Glomerular visceral epithelial cell (primary cell): ENCODE measurements around the gene MARK3.

ENCODE experiments used
- DNase-seq: peaks from one replicate; pipeline ENCODE4 v3.0.0-alpha.2; 2016; ENCODE audit errors: extremely low spot score

Gene MARK3

DNA sequence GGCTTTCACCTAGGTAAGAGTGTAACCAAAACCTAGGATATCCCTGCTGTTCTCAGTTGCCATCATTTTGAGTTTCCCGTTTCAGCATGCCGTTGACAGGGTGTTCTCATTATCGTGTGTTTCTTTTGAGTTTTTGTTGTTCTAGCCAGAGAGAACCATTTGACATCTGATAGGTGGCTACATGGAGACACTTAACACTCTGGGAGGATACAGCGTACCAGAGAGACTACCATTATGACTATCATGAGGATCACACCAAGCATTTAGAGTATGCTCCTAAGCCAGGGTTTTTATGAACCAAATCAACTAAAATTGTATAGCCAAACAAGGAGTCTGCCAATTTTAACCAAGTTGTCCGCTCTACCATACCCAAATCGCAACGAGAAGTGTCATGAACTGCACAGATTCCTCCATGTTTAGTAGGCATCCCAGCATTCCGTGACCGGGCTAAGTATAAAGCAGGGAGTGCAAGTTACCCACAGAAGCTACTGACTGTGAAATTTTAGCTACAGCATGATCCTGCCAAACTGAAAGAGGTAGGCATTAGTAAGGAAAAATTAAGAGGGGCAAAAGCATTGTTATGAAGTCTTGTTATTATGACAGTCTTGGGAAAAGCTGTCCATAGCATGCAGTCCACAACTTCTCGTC lies 48.8 kb downstream of the MARK3 start:
- DNase-seq, result no peak

DNA sequence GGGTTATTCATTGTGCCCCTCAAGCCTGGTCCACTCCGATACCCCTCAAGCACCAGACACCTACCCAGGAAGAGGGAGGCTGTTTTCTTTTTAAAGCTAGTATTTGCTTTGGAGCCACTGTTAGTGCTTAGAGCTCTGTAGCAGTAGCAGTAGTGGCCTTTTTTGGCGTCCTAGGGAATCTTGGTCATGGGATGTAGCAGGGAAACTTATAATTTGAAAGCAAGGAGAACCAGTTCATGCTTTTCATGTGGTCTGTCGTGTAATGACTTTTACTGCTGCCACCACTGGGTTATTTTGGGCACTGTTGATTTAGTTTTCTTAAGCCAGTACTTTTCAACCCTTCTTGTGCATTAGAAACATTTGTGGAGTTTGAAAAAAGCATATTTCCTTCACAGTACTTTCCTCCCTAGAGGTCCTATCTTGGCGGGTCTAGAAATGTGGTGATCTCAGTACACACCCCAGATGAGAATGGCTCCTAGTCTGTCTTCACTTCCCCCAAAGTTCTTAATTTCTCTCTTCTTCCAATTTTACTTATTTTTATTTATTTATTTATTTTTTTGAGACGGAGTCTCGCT lies 49.7 kb downstream of the MARK3 start:
- no peak for DNase-seq

DNA sequence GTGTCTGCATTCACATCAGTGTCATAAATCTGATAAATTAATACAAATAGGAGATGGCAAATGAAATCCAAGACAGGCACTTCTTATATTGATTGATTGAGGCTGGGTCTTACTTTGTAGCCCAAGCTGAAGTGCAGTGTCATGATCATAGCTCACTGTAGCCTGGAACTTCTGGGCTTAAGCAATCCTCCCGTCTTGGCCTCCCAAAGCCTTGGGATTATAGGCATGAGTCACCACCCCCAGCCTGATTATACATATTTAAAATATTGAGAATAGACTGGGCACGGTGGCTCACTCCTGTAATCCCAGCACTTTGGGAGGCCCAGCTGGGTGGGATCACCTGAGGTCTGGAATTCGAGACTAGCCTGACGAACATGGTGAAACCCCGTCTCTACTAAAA lies 51.3 kb downstream of the MARK3 start:
- no peak for DNase-seq

DNA sequence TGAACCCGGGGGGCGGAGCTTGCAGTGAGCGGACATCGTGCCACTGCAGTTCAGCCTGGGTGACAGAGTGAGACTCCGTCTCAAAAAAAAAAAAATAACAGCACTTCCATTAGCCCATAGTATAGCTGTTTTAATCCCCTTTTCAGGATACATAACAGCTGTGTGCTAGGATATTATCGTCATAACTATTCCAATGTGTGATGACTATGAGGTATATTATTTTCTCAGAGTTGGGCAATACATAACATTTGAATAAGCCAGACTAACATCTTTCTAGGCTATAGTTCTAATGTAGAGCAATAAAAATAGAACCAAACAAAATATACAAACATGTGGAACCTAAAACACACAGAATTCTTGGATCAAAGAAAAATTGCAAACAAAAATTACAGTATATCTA lies 57.1 kb downstream of the MARK3 start:
- DNase-seq, result no peak

DNA sequence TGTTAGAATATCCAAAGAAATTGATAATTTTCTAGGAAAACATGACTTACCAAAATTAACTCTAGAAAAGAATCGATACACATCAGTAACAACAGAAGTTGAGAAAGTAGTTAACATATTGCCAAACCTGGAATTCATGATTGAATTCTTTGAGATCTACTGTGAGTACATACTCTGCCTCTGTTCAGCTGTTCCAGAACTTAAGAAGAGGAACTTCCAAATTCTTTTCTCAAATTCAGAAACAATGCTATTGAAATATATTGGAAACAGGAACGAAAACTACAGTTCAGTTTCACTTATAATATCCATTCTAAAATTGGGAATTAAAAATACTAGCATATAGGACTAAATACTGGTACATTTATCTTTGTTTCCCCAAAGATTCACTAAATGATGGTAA lies 57.9 kb downstream of the MARK3 start:
- DNase-seq, result no peak

DNA sequence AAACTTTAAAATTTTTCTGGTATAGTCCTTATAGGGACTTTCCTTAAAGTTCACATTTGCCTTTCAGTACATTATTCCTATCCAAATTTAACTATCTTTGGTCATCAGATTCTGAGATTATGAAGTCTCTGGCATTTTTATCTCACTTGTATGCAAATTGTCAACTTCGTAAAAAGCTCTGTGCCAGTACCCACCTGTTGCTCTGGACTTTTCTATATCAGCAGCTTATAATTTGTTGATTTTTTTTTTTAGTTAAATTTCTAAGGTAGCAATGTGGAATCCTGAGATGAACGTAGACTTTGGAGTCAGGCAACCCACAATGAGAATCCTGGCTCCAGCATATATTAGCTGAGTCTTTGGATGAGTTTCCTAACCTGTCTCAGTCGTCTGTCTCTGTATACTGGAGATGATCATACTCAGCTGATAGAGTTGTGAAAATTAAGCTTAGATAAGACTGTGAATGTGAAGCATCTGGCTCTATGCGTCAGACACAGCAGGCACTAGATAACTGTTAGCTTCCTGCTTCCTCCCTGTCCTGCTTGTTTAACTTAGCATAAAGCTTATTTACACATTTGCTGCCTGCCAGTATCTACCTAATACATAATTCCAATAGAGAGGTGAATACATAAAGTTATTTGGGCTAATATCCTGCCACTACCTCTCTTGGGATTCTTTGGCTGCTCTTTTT lies 59.8 kb downstream of the MARK3 start:
- DNase-seq, result no peak

DNA sequence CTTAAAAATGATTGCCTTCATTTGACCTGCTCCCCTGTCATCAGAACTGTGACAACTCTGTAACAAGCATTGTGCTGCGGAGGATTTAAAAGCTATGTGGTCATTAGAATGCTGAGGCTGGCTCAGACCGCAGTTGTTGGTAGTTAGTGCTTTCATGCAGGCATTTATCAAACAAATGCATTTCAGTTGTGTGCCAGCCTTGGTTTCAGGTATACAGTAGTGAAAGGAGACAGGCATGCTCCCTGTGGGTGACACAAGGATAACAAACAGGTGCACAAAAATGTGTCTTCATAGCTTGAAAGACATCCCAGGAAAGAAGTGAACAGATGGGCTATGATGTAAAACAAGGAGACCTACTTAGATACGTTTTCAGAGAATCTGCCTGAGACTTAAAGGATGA lies 60.6 kb downstream of the MARK3 start:
- no peak for DNase-seq

DNA sequence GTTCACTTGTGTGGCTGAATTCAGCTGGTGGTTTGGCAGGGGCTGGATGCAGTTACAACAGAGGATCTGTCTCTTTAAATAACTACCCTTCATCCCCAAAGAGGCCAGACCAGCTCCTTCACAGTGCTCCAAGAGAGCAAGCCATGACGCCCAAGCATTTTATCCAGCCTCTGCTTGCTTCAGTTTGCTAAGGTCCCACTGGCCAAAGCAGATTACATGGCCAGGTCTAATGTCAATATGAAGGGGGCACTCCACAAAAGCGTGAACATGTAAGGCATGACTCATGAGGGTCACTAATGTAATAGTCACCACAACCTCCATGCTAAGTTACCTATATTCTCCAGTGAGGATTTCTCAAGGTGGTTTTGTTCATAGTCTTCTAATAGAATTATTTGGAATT lies 62.9 kb downstream of the MARK3 start:
- peak; percentile 16 for DNase-seq

DNA sequence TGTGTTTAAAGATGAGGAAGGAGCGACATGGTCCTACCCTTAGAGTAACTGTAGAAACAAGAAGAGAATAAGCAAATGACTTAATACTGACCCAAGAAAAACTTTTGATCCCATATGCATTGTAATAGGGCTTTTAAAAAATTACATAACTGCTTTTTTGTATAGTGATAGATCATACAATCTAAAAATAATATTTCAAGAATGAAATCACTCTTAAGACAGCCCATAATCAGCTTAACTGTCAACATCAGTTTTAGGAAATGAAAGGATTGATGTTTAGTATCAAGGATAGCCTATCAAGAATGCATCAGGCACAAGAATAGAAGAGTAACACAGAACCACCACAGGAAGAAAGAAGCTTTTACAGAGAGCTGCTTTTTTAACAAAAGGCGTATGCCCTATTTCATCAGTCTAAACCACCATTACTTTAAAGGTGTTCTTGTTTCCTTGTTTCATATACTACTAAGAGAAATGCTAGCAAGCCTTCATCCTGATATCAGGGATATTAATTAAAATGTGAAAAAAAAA lies 64.5 kb downstream of the MARK3 start:
- DNase-seq, result no peak

DNA sequence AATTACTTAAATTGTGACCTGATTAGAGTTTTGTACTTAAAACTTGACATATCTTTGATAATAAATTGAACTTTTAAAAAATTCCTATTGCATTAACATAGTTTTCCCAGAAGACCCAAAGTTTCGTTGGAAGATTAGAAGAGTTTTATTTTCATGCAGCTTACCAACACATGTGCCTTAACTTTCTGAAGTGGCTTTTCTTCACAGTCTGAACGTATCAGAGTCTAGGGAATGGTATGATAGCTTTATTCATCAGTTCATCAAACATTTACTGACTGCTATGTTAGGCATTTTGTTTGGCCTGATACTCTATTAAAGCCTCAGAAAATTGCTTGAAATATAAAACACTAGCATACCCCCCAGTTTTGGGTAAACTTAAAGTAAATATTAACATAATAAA lies 65.2 kb downstream of the MARK3 start:
- no peak for DNase-seq

DNA sequence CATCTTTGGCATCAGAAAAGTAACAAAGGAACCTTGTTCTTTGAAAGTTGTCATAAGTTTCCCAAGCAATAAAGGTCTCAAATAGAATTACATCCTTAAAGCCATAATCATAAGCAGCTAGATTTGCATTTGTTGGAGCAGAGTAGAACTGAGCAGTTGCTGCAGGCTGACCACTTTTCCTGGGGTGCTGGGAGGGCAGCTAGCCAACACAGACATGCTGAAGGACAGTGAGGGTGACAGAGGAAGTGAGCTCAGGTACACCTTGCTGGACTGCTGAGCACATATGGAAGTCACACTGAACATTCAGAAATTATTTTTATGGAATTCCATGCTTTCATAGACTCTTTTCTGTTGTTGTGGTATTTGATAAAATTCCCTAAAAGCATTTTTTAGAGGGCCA lies 66.2 kb downstream of the MARK3 start:
- DNase-seq, result no peak

DNA sequence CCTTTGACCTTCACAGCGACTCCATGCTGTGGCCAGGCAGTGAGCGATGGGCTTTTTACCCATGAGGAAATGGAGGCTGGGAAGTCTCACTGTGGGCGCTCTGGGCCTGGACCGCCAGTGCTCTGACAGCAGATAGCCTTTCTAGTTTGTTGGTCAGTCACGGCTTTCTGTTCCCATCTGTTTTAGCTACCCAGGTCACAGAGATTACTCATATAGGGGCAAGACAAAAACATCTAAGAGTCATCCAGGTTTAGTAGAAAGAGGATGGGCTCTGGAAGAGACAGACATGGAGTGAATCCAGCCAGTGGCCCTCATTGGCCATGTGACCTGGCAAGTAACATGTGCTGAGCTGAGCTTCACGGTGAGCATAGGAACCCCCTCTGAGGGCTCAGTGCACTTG lies 68.6 kb downstream of the MARK3 start:
- DNase-seq, result no peak

DNA sequence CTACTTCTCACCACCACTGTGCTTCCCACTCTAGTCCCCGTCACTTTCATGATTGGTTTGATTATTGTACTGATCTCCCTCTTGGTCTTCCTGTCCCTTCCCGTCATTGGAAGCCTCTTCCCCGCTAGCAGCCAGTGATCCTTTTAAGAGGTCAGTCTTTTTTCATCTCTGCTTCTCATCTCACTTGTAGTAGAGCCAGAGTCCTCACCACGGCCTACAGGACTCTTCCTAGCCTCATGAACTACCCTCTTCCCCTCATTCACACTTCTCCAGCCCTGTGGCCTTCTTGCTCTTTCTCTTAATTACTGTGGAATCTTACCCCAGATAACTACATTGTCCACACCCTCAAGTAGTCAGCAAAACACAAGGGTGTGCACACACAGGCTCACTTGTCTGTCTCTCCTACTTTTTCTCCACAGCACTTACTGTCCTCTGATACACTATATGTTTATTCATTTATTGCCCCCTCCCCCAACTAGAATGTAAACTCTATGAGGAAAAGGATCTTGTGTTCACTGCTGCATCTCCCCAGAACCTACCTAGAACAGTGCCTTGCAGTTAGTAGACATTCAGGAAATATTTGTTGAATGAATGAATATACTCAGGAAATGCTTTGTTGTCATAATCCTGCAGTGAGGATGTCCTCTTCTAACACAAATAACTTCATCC lies 71.1 kb downstream of the MARK3 start:
- DNase-seq, result no peak

DNA sequence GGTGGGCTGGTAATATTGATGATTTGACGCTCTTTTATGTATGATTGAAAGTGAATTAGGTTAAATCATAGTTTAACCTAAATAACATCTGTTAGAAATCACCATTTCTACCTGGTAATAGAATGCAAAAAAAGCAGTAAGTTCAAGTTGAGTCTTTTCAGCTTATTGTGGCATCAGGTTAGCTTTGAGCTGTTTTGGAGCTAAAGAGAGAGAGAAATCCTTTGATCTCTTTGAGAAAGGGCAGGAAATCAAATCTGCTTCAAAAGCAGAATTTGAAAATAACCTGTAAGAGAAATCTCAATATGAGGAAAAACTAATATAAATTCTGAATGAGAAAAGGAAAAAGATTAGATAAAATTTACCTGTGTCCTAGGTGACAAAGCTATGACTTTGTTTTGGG lies 75.2 kb downstream of the MARK3 start:
- no peak for DNase-seq

DNA sequence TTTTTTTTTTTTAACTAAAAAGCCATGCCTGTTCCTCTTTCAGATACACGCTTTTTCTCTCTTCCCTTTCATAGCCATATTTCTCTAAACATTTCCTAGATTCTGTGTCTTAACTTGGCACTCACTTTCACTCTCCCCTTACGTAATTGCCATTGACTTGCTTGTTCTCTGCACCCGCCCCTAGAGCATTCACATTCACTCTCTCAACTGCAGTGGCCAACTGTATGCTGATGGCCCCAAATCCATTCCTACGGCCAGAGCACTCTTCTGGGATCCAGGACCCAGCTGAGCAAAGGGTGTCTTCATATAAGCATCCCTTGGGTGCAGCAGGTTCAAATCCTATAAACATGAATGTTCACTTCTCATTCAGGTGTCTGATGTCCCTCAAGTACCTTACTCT lies 77.9 kb downstream of the MARK3 start:
- no peak for DNase-seq

DNA sequence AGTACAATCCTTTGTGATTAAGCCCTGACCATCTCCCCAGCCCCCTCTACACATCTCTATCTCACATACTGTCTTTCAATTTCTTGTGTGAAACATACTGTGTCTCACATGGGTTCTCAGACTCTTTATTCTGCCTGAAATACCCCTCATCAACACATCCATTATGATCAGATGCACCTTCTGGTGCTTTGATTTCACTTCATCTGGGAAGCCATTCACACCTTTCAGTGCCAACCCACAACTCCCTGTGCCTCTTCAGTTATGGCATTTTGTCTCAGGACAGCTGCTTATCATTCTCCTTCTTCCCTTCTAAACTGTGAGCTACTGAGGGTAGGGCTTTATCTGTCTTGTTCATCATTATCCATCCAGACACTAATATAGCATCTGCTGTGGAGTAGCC lies 78.6 kb downstream of the MARK3 start:
- no peak for DNase-seq

DNA sequence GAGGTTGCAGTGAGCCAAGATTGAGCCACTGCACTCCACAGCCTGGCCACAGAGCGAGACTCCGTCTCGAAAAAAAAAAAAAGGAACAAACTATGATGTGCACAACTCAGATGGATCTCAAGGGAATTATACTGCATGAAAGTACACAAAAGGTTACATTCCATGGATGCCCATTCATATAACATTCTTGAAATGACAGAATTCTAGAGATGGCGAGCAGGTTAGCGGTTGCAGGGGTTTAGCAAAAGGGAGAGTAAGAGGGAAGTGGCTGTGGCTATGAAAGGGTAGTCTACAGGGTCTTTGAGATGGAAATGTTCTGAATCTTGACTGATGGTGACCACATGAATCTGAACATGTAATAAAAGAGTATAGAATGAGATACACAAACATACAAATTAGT lies 87.7 kb downstream of the MARK3 start:
- no peak for DNase-seq

DNA sequence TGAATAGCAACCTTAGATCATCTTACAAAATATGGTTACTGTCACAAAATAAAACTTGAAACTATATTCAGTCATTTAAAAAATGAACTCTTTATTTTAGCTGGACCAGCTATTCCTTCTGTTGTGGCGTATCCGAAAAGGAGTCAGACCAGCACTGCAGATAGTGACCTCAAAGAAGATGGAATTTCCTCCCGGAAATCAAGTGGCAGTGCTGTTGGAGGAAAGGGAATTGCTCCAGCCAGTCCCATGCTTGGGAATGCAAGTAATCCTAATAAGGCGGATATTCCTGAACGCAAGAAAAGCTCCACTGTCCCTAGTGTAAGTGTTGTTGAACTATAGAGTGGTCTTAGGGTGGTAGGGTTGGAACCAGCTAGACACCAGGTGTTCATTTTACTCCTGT lies 89.7 kb downstream of the MARK3 start:
- DNase-seq, result no peak

DNA sequence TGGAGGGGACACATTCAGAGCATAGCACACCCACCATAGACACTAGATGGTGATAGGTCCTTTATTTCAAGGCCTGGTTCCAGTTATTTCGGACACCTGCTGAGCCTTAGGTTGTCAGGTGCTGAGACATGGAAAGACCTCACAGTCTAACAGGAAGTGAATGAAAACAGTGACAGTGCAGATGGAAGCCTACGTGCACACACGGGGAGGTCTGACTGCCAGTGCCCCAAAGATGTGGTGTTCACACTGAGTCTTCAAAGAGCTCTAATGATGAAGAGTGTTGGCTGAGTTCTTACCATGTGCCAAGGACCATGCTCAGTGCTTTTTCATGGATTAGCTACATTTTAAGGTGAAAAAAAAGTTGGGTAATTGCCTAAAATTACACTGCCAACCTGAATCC lies 90.8 kb downstream of the MARK3 start:
- DNase-seq, result no peak

DNA sequence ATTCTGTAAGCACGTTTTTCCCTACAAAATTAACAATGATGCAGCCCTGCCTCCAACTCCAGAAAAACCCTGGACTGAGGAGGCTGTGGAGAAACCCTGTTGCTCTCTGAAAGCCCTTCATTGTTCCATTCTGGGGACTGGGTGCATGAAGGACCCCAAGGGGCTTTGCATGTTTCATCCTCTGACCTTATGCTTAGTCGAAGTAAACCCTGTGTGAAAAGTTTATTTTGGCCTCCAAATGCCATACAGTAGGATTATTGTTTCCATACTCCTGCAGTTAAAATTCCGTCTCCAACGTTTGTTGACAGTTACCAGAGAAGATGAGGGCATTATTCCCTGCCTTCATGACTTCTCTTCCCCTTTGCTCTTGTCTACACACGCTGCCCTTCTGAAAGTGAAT lies 91.4 kb downstream of the MARK3 start:
- DNase-seq, result no peak

DNA sequence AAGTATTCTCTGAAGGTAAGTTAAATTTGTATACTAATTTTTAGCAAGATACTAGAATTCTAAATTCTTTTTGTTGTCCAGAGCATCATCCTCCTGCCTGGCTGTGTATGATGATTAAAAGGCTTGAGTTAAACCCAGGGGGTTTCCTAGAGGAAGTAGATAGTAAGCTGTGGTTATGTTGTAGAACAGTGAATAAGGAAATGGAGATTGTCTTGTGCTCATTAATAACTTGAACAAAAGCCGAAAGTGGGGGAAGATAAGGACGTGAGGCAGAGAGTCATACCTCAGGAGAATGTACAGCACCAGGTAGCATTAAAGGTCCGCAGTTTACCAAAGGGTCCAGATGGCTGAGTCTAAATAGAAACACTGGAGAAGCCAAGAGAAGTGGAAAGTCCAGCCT lies 95.4 kb downstream of the MARK3 start:
- no peak for DNase-seq

DNA sequence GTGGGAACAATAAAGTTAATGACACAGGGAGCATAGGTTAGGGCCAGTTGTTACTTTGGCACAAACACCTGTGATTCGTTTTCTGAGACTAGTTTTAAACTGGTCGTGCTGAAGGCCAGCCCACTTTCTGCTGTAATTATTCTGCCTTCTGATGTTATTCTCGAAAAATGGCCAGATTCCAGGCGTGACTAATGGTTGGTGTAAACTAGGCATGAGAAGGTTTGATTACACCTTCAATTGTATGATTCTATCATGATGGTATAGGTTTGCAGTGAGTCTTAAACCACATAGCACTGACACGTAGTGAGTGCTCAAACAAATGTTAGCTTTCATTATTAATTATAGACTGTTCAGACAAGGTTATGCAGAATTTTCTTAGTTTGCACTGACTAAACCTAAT lies 98.4 kb downstream of the MARK3 start:
- peak; percentile 70 for DNase-seq

DNA sequence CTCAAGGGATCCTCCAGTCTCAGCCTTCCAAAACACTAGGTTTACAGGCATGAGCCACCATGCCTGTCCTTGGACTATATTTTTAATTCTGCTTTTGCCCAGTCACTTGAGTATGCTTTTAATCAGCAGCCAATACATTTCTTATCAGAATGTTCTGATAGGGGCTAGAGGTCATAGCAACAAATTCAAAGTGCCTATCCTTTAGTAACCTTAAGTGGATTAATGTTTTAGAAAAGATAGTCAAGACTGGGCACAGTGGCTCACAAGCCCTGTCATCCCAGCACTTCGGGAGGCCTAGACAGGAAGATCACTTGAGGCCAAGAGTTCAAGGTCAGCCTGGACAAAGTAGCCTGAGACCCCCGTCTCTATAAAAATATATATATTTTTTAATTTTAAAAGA lies 100.3 kb downstream of the MARK3 start:
- no peak for DNase-seq
